GM19372 (cell line): ENCODE data around the gene NCOR1.
"Not testable (repeated sequence)": the region's sequence is repeated elsewhere in the genome, so short reads cannot be mapped to it uniquely, and the experiment has no call there.

Source experiments
- ATAC-seq: cut with Tn5 transposase; IDR thresholded peaks from one replicate; pipeline ENCODE4 v1.9.1; 2021; ENCODE audit warnings: mild to moderate bottlenecking, low read depth, moderate library complexity; ENCODE audit not compliant: unreplicated experiment

NCOR1 gene

GRCh38 chr17:16101440-16101839 lies 113.9 kb downstream of the NCOR1 start:
- ATAC-seq = no peak

DNA sequence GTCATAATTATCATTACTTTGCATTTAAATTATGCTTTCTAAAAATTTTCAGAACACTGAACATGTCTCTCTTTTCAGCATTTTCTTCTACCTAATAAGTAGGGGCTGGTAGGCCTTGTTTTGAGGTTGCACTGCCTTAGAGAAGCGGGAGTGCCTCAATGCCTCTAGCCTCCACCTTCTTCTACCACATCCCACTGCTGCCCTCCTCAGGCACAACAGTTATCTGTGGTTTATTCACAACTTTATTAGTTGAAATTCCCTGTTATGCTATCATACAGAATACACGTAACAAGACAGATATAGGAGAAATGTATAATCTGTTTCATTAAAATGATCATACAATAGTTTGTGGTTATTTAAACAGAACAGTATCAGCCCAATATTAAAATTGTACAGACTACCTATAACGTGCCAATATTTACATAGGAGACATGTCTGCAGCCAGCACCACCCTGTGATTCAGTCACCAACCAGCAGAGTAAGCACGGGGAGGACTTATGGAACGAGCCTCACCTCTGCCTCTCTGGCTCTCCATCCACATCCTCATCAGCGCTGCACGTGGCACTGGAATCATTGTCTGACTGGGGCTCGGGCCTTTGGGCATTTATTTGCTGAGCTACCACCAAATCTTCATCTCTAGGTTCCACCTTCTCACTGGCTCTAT lies 114.5 kb downstream of the NCOR1 start:
- no peak for ATAC-seq

- no peak for ATAC-seq
These were observed 123.6 kb downstream of the NCOR1 start for GRCh38 chr17:16091773-16092172.

DNA sequence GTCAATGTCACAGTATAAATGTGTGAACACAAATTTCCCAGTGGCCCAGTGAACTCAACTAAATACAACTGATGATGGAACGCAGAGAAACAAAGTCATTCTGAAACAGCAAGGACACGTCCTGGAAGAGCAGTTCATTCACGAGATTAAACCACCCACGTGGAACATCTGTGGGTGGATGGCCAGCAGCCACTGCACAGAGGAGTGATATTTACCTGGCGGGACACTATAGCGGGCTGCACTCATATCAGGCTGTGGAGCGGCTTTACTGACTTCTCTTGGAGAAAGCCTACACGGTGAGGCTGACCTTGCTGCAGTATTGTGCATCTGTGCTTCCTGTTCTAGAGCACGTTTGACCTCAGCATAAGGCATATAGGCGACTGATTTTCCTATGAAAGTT lies 128.4 kb downstream of the NCOR1 start:
- no peak for ATAC-seq

- no peak for ATAC-seq
These were observed 130.2 kb downstream of the NCOR1 start for GRCh38 chr17:16085066-16085699.

GRCh38 chr17:16083223-16083622 lies 132.1 kb downstream of the NCOR1 start:
- ATAC-seq = no peak

DNA sequence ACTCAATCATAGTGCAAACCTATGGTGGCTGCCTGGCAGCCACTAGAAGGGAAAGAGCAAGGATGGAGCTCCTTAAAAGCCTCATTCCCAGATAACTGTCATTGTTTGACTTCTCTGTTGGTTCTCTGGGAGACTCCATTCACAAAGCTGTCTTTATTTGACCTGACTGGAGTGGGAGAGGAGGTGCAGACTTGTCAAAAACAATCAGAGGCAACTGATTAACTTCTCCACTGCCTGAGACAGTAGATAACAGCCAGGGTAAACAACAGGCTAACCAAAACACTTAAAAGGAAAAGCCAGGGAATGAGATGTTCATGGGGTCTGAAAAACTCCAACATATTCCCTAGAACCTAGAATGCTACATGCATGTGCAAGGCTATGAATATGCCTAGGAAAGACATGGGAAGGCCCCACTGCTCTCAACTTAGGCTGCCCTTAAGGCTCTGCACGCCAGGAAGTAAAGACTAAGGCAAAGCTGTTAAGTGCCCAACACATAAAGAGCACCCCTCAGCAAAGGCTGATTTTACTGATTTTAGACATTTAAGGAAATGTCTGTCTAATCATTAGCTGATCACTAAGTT lies 133.7 kb downstream of the NCOR1 start:
- ATAC-seq = no peak

DNA sequence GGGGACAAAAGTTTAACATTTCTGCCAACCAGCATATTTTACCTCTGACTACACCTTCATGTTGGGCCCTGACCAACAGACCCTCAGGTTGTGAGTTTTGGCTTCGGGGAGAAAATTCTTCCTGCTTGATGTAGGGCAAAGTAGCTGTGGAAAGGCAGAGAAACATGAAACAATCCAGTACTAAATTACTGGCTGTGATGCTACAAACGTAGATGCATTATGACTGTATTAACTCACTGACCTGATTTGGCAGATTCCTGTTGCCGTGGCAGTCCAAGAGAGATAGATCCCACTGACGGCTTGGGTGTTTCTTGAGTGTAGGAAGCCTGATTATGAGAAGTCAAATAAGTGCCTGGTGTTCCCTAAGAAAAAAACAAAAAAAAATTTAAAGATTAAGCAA lies 135.0 kb downstream of the NCOR1 start:
- ATAC-seq = no peak

DNA sequence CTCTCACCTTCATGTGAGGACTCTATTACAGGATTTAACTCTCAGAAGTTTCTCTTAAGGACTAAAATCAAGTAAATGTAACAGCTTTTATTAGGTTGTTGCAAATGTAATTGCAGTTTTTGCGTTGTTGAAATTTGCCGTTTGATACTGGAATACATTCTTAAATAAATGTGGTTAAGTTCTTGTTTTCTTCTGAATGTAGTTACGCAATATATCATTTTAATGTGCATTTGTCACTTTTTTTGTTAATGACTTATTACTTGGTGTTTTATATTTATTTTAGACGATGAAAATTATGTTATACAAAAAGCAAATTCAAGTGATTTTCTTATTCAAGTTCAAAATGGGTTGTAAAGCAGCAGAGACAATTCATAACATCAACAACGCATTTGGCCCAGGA lies 139.4 kb downstream of the NCOR1 start:
- ATAC-seq = no peak

GRCh38 chr17:16074423-16074822 lies 140.9 kb downstream of the NCOR1 start:
- no peak for ATAC-seq

DNA sequence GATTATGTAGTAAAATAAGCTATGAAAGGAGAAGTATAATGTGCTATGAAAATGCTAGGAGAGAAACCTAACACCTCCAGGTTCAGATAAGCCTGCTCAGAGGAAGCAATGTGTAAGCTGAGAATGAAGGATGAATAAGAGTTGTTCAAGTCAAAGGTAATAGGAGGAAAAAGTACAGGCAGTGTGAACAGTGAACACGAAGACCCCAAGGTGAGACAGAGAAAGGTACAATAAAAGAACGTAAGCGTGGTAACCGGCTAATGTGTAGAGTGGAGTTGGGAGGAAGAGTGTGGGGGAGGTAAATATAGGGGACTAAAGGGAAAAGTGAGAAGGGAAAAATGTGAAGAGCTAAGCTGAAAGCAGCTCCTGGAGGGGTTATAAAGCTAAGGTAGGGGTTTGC lies 141.5 kb downstream of the NCOR1 start:
- no peak for ATAC-seq

DNA sequence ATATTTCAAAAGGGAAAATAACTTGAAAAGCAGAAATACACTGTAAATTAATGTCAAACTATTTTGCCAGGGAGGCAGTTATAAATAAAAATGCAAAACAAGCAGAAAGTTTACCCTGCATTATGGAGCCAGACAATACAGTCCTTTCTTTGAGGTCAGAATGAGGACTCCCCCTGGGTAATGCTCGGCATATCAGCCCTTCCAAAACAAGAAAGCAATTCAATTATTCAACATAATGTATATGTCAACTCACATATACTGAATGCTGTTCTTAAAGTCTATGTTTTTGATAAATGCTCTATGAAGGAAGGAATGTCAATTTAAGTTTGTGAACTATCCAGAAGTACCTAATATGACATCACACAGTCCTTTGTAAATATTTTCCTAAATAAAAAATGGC lies 143.3 kb downstream of the NCOR1 start:
- ATAC-seq = no peak

GRCh38 chr17:16068323-16068722 lies 147.0 kb downstream of the NCOR1 start:
- no peak for ATAC-seq

DNA sequence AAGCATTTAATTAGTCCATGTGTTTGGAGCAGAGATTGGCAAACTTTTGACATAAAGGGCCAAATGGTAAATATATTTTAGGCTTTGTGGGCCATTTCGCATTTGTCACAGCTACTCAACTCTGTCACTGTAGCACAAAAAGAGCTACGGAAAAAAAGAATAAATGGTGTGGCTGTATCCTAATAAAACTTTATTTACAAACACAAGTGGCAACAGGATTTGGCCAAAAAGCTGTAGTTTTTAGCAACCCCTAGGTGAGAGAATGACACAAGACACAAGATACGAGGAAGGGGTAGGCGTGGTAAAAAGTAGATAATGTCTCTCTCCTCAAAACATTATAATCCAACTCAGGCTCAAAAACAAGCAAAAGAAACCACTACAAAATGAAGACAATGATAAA lies 149.2 kb downstream of the NCOR1 start:
- no peak for ATAC-seq

- no peak for ATAC-seq
These were observed 153.7 kb downstream of the NCOR1 start for GRCh38 chr17:16061631-16062030.

GRCh38 chr17:16055139-16055538 lies 160.2 kb downstream of the NCOR1 start:
- not testable (repeated sequence) for ATAC-seq

- no peak for ATAC-seq
These were observed 162.8 kb downstream of the NCOR1 start for GRCh38 chr17:16052486-16052885.

DNA sequence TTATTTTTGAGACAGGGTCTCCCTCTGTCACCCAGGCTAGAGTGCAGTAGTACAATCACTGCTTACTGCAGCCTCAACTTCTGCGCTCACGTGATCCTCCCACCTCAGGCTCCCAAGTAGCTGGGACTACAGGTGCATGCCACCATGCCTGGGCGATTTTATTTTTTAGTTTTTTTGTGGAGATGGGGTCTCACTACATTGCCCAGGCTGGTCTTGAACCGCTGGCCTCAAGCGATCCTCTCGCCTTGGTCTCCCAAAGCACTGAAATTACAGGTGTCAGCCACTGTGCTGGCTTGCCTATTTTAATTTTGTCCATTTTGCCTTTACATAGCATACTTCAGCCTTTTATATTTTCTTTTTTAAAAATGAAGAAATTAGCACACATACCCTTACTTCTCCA lies 164.5 kb downstream of the NCOR1 start:
- no peak for ATAC-seq

- ATAC-seq = no peak
These were observed 166.4 kb downstream of the NCOR1 start for GRCh38 chr17:16048811-16049449.

DNA sequence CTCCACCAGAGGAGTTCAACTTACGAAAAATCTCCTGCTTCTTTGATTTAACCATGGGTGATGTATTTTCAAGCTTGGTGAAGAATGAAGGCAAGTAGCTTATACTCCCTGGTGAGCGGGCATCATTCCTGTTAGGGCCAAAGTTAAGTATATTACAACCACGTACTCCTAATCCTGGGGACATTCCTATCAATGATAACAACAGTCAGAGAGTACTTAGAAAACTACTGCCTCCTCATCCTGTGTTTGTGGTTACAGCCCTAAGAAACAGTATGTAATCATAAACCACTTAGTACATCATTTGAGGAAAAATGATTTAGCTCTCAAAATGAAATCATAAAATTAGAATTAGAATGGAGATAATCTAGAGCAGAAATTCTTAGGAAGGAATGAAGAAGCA lies 168.4 kb downstream of the NCOR1 start:
- ATAC-seq = no peak

DNA sequence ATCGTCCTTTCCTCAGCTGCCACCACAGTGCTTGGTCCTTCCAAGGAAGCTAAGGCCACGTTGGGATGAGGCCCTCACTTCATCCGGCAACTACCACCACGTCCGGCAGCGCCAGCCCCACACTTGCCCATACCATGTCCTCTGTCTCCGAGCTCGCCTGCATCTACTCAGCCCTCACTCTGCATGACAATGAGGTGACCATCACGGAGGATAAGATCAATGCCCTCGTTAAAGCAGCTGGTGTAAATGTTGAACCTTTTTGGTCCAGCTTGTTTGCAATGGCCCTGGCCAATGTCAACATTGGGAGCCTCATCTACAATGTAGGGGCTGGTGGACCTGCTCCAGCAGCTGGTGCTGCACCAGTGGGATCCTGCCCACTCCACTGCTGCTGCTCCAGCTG lies 170.8 kb downstream of the NCOR1 start:
- ATAC-seq = no peak
